Stimulated activated CD4-positive, alpha-beta T cell treated with anti-CD3 and anti-CD28 coated beads, Interleukin-15, amount 100 ng/mL, for 1 hour (primary cell): ENCODE measurements around the gene LIPI.
"Not testable (repeated sequence)": the region's sequence is repeated elsewhere in the genome, so short reads cannot be mapped to it uniquely, and the experiment has no call there.

Experiments
- DNase-seq, 2 donors: peaks; one replicate each; pipeline ENCODE4 v3.0.0-alpha.2; 2020; ENCODE audit warnings: low read depth in 1 of 2, low spot score in 1 of 2

LIPI gene

GRCh38 chr21:14210738-14211137, at the start of gene LIPI:
Gene LIPI, minus strand, starts transcription at chr21:14210955. Its CDS starts 110 bp downstream, at chr21:14210845.
- no peak for DNase-seq

- DNase-seq: no peak
Observed at GRCh38 chr21:14260174-14260764, 49.5 kb upstream of the LIPI start.

- no peak for DNase-seq
Observed at GRCh38 chr21:14259747-14260146, 49.0 kb upstream of the LIPI start.

GRCh38 chr21:14251336-14251735, 40.6 kb upstream of the LIPI start:
- DNase-seq: no peak

GRCh38 chr21:14245711-14246110, 35.0 kb upstream of the LIPI start:
- DNase-seq: no peak

GRCh38 chr21:14244911-14245310, 34.2 kb upstream of the LIPI start:
- no peak for DNase-seq

- no peak for DNase-seq
Observed at GRCh38 chr21:14243874-14244273, 33.1 kb upstream of the LIPI start.

GRCh38 chr21:14243461-14243860, 32.7 kb upstream of the LIPI start:
- DNase-seq: no peak

GRCh38 chr21:14241297-14241696, 30.5 kb upstream of the LIPI start:
- DNase-seq: no peak

- DNase-seq: no peak
Observed at GRCh38 chr21:14239281-14239680, 28.5 kb upstream of the LIPI start.

- DNase-seq: no peak
Observed at GRCh38 chr21:14236180-14236579, 25.4 kb upstream of the LIPI start.

- no peak for DNase-seq
Observed at GRCh38 chr21:14235101-14235500, 24.3 kb upstream of the LIPI start.

GRCh38 chr21:14229399-14229798, 18.6 kb upstream of the LIPI start:
- DNase-seq: no peak

GRCh38 chr21:14223365-14223764, 12.6 kb upstream of the LIPI start:
- DNase-seq: no peak

GRCh38 chr21:14215971-14216641, 5.4 kb upstream of the LIPI start, which contains the start of gene RBM11:
Gene RBM11, plus strand, starts transcription at chr21:14216157. Its CDS starts 30 bp downstream, at chr21:14216187.
- peak; percentile 52 to 74 for DNase-seq

- DNase-seq: no peak
Observed at GRCh38 chr21:14213164-14213563, 2.4 kb upstream of the LIPI start.

- DNase-seq: no peak
Observed at GRCh38 chr21:14206222-14206621, 4.5 kb downstream of the LIPI start.

GRCh38 chr21:14166463-14167223, 44.1 kb downstream of the LIPI start:
- not testable (repeated sequence) for DNase-seq

- DNase-seq: no peak
Observed at GRCh38 chr21:14143999-14144398, 66.8 kb downstream of the LIPI start.

GRCh38 chr21:14124266-14124665, 86.5 kb downstream of the LIPI start:
- no peak for DNase-seq

- no peak for DNase-seq
Observed at GRCh38 chr21:14121719-14122118, 89.0 kb downstream of the LIPI start.

GRCh38 chr21:14120091-14120734, 90.5 kb downstream of the LIPI start:
- no peak for DNase-seq
